ENCODE data around the gene PAPPA2. TPM values are rescaled to one million over a fixed set of nuclear protein-coding genes. Genes with fewer than 3 reads are reported as not detected.

PAPPA2 gene
- total RNA-seq, 4 donors from 2014 or later: 0.23 to 0.51 (median 0.34) TPM

DNA sequence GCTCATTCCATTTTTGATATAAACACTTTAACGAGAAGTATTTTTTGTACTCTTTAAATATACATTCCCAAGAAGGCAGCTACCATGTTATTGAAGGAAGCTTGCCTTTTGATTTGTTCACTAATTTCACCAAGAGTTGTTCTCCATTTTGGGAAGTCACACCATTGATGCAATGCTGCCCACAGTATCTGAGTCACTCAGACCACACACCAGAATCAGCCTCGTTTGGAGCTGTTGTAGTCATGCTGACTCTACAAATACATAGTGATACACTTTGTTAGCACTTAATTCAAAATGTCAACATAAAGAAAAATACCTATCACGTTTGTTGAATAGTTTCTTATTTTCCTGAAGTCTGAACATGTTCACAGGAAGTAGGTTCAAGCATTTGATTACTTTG lies 78.7 kb downstream of the PAPPA2 start:
- Histone ChIP-seq H3K9me3 (no peaks in the 10 kb centered on the region), H3K27ac (no peak overlapping the region), H3K27me3 (no peaks in the 10 kb centered on the region), H3K4me3 (no peak overlapping the region), H3K4me1 (no peaks in the 10 kb centered on the region), H3K36me3 (no peaks in the 10 kb centered on the region)
- no peak for DNase-seq (ENCODE audit: low spot score in 2 of 2)
- 51% methylated on average over 3 of the region's 3 CpGs for WGBS
- TF ChIP-seq POLR2AphosphoS5 (IDR thresholded peaks at IDR 0.05) (no peak), EP300 (IDR thresholded peaks at IDR 0.05) (no peak), POLR2A (IDR thresholded peaks at IDR 0.05) (no peak)
- TF ChIP-seq, protein P1, sequence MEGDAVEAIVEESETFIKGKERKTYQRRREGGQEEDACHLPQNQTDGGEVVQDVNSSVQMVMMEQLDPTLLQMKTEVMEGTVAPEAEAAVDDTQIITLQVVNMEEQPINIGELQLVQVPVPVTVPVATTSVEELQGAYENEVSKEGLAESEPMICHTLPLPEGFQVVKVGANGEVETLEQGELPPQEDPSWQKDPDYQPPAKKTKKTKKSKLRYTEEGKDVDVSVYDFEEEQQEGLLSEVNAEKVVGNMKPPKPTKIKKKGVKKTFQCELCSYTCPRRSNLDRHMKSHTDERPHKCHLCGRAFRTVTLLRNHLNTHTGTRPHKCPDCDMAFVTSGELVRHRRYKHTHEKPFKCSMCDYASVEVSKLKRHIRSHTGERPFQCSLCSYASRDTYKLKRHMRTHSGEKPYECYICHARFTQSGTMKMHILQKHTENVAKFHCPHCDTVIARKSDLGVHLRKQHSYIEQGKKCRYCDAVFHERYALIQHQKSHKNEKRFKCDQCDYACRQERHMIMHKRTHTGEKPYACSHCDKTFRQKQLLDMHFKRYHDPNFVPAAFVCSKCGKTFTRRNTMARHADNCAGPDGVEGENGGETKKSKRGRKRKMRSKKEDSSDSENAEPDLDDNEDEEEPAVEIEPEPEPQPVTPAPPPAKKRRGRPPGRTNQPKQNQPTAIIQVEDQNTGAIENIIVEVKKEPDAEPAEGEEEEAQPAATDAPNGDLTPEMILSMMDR (IDR thresholded peaks at IDR 0.05): no peak

DNA sequence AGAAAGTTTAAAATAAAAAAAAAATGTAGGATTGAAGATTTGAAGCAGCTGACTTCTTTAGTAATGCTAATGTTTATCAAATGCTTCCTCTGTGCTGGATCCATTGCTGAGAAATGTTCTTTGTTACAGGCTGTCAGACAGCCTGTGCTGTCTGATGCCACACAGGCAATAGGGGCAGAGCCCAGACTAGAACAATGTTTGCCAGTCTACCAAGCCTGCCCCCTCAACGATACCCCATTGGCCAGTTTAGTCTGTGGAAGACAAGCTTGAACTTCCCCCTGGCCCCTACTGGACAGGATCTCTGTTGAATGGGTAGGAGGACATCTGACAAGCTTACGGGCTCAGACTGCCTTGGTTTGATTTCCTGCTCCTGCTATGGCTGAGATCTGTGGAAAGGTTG lies 79.4 kb downstream of the PAPPA2 start:
- H3K27ac ChIP-seq: no peak overlapping the region
- 54% methylated on average over 2 of the region's 2 CpGs for WGBS
- no peaks in the 10 kb centered on the region for H3K9me3 ChIP-seq
- no peaks in the 10 kb centered on the region for H3K36me3 ChIP-seq
- DNase-seq (ENCODE audit: low spot score in 2 of 2): no peak
- no peak for TF ChIP-seq POLR2A (IDR thresholded peaks at IDR 0.05)
- TF ChIP-seq, protein P1 (IDR thresholded peaks at IDR 0.05): no peak
- H3K27me3 ChIP-seq: no peaks in the 10 kb centered on the region
- no peak overlapping the region for H3K4me3 ChIP-seq
- no peaks in the 10 kb centered on the region for H3K4me1 ChIP-seq

DNA sequence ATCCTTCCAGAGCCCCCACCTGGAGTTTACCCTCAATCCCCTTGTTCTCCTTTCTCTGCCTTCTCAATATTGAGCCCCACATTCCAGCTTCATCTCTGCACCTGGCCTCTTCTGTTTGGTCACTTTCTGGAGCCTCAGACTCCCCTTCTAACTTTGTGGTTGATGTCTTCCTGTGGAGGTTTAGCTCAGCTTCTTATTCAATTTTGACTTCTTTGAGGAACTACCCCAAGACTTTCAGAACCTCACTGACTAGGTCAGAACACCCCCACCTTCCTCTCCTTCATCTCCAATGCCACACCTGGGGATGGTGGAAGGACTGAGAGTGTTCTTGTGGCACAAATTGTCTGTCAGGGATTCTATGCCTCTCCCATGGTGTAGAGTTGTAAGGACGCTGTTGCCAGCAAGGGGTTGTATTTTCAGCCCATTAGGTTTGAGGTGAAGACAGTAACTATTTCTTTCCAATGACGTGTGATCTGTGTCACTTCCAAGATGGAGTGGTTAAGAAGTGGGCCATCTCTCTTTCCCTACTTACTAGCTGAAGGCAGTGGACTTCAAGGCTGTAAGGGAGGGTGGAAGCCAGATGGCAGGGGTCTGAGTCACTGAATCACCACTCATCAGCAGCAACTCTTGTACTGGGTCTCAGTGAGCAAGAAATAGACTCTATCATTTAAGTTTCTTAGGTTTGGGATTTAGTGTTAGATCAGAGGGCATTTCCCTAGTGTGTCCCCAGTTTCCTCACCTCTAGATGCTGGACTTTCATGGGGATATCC lies 80.6 kb downstream of the PAPPA2 start:
- 91% methylated on average over 2 of the region's 2 CpGs for WGBS
- no peak overlapping the region for H3K27ac ChIP-seq
- DNase-seq (ENCODE audit: low spot score in 2 of 2): no peak
- no peak overlapping the region for H3K4me3 ChIP-seq
- no peaks in the 10 kb centered on the region for H3K9me3 ChIP-seq
- H3K4me1 ChIP-seq: no peaks in the 10 kb centered on the region
- no peaks in the 10 kb centered on the region for H3K27me3 ChIP-seq
- TF ChIP-seq, protein P1 (IDR thresholded peaks at IDR 0.05): no peak
- TF ChIP-seq EP300 (IDR thresholded peaks at IDR 0.05) (no peak), POLR2AphosphoS5 (IDR thresholded peaks at IDR 0.05) (no peak), POLR2A (IDR thresholded peaks at IDR 0.05) (no peak)
- no peaks in the 10 kb centered on the region for H3K36me3 ChIP-seq

DNA sequence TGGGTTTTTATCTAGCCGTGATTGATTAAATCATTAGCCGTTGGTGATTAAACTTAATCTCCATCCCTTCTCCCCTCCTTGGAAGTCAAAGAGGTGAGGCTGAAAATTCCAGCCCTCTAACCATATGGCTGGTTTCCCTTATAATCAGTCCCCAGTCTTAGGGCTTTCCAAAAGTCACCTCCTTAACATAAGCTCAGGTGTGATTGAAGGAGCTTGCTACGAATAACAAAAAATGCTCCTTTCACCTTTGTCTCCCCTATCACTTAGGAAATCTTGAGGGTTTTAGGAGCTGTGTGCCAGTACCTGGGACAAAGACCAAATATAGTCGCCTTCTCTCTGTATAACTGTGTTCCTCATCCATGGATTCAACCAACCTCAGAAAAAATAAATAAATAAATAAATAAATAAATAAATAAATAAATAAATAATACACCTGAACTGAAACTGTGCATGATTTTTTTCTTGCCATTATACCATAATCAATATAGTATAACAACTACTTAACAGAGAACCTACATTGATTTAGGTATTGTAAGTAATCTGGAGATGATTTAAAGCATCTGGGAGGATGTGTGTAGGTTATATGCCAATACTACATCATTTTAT lies 82.2 kb downstream of the PAPPA2 start:
- TF ChIP-seq POLR2A (IDR thresholded peaks at IDR 0.05) (no peak), EP300 (IDR thresholded peaks at IDR 0.05) (no peak), POLR2AphosphoS5 (IDR thresholded peaks at IDR 0.05) (no peak)
- TF ChIP-seq, protein P1 (IDR thresholded peaks at IDR 0.05): no peak
- DNase-seq (ENCODE audit: low spot score in 2 of 2): no peak
- no peak overlapping the region for H3K27ac ChIP-seq
- WGBS: 89% methylated on average over 4 of the region's 4 CpGs
- H3K4me1 ChIP-seq: no peaks in the 10 kb centered on the region
- no peak overlapping the region for H3K4me3 ChIP-seq
- no peaks in the 10 kb centered on the region for H3K9me3 ChIP-seq
- H3K27me3 ChIP-seq: peaks cover 2% of the 10 kb centered on the region
- no peaks in the 10 kb centered on the region for H3K36me3 ChIP-seq

DNA sequence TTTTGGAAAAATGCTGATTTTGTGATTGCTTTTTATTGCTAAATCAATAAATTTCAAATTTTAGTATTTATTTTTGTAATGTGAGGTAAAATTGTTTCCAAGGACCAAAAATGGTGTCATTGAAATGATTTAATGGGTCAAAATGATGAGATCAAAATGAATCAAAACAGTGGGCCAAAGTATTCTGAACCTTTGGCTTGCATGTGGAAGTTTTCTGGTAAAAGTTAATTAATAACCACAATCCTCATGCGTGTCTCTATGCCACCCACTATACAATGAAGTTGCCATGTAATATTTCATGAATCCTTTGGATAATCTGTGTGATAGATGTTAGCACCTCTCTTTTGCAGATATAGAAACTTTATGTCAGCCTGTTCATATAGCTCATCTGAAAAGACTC lies 83.8 kb downstream of the PAPPA2 start:
- Histone ChIP-seq H3K4me3 (no peak overlapping the region), H3K36me3 (no peaks in the 10 kb centered on the region), H3K9me3 (no peaks in the 10 kb centered on the region), H3K27me3 (peaks cover 7% of the 10 kb centered on the region), H3K4me1 (no peaks in the 10 kb centered on the region), H3K27ac (no peak overlapping the region)
- TF ChIP-seq POLR2A (IDR thresholded peaks at IDR 0.05): no peak
- no peak for TF ChIP-seq POLR2AphosphoS5 (IDR thresholded peaks at IDR 0.05)
- no peak for TF ChIP-seq EP300 (IDR thresholded peaks at IDR 0.05)
- 69% methylated on average over 1 of the region's 1 CpG for WGBS
- no peak for DNase-seq (ENCODE audit: low spot score in 2 of 2)
